ENCODE results near the gene ZNF318.
A peak's percentile ranks its signal among the peaks of the same experiment; 100 is the strongest.
"Not testable (repeated sequence)": the region's sequence is repeated elsewhere in the genome, so short reads cannot be mapped to it uniquely, and the experiment has no call there.

ZNF318 gene

GRCh38 chr6:43386492-43386891, 17.0 kb upstream of the ZNF318 start:
- DNase-seq = peak in 1 of 2 donors; percentile 66

- DNase-seq = peak in 1 of 2 donors; percentile 15
Measured at GRCh38 chr6:43383021-43383667, 13.7 kb upstream of the ZNF318 start.

- not testable (repeated sequence) for DNase-seq
Measured at GRCh38 chr6:43380858-43381257, 11.4 kb upstream of the ZNF318 start.

- no peak for DNase-seq
Measured at GRCh38 chr6:43378631-43379030, 9.2 kb upstream of the ZNF318 start.

GRCh38 chr6:43377710-43378229, 8.3 kb upstream of the ZNF318 start:
- no peak for DNase-seq

- peak in 1 of 2 donors; percentile 8 for DNase-seq
Measured at GRCh38 chr6:43376551-43376981, 7.1 kb upstream of the ZNF318 start.

- no peak for DNase-seq
Measured at GRCh38 chr6:43375693-43376092, 6.2 kb upstream of the ZNF318 start.

- DNase-seq = no peak
Measured at GRCh38 chr6:43373252-43373875, 3.9 kb upstream of the ZNF318 start.

- not testable (repeated sequence) for DNase-seq
Measured at GRCh38 chr6:43370003-43370580, 645 bp upstream of the ZNF318 start.

- peak in 1 of 2 donors; percentile 22 for DNase-seq
Measured at GRCh38 chr6:43368259-43369160, 937 bp downstream of the ZNF318 start.

GRCh38 chr6:43367245-43367984, 2.0 kb downstream of the ZNF318 start:
- peak; percentile 86 to 95 for DNase-seq

- no peak for DNase-seq
Measured at GRCh38 chr6:43361269-43361668, 8.2 kb downstream of the ZNF318 start.

GRCh38 chr6:43359831-43360230, 9.6 kb downstream of the ZNF318 start:
- DNase-seq = no peak

- no peak for DNase-seq
Measured at GRCh38 chr6:43359381-43359780, 10.1 kb downstream of the ZNF318 start.

GRCh38 chr6:43355862-43356590, 13.4 kb downstream of the ZNF318 start:
- peak in 1 of 2 donors; percentile 7 for DNase-seq

- DNase-seq = not testable (repeated sequence)
Measured at GRCh38 chr6:43351951-43352350, 17.5 kb downstream of the ZNF318 start.

GRCh38 chr6:43347444-43347843, 22.0 kb downstream of the ZNF318 start:
- no peak for DNase-seq

- DNase-seq = no peak
Measured at GRCh38 chr6:43347021-43347420, 22.4 kb downstream of the ZNF318 start.

GRCh38 chr6:43346243-43346642, 23.2 kb downstream of the ZNF318 start:
- not testable (repeated sequence) for DNase-seq

GRCh38 chr6:43339168-43339567, 30.3 kb downstream of the ZNF318 start:
- DNase-seq = no peak

- no peak for DNase-seq
Measured at GRCh38 chr6:43338243-43338642, 31.2 kb downstream of the ZNF318 start.

All from inflammatory macrophage (primary cell).